Activated T-cell treated with anti-CD3 and anti-CD28 coated beads, Interleukin-2, amount 50 U/mL, for 4 hours (primary cell): ENCODE measurements around the gene RAD51C. TPM values are rescaled to one million over a fixed set of nuclear protein-coding genes. Genes with fewer than 3 reads are reported as not detected.
A peak's percentile ranks its signal among the peaks of the same experiment; 100 is the strongest.
"Not testable (repeated sequence)": the region's sequence is repeated elsewhere in the genome, so short reads cannot be mapped to it uniquely, and the experiment has no call there.

Source experiments
- ATAC-seq, 2 donors: fragments of 200-7000 bp; cut with Tn5 transposase; one replicate each; pipeline ENCODE4 v1.10.0; 2021
- DNase-seq: peaks from one replicate; pipeline ENCODE4 v3.0.0-alpha.2; 2020
- H3K27me3 Mint-ChIP-seq: one replicate; pipeline ENCODE4 v1.8.0; 2021; ENCODE audit warnings: low read depth, mixed read lengths
- H3K36me3 Mint-ChIP-seq: one replicate; pipeline ENCODE4 v1.8.0; 2022; ENCODE audit warnings: mixed read lengths; ENCODE audit not compliant: insufficient read depth
- H3K4me1 Mint-ChIP-seq: one replicate; pipeline ENCODE4 v1.8.0; 2021; ENCODE audit warnings: low read depth, mixed read lengths
- H3K4me3 Mint-ChIP-seq: one replicate; pipeline ENCODE4 v1.8.0; 2021; ENCODE audit warnings: mild to moderate bottlenecking, moderate library complexity, mixed read lengths
- H3K9me3 Mint-ChIP-seq: one replicate; pipeline ENCODE4 v1.8.0; 2021; ENCODE audit warnings: mixed read lengths
- total RNA-seq, 3 donors: library from RNA; stranded (reverse); gene quantifications; one replicate each; pipeline ENCODE4 v1.2.1, GENCODE V29; 2021

Gene RAD51C
- total RNA-seq, 3 donors from 2014 or later: 57.4 to 68.5 (median 59.9) TPM

GRCh38 chr17:58741121-58741625, 48.8 kb downstream of the RAD51C start:
- H3K4me1 Mint-ChIP-seq: no peaks in the 10 kb centered on the region
- no peaks in the 10 kb centered on the region for H3K27me3 Mint-ChIP-seq
- ATAC-seq (no peak), DNase-seq (no peak)
- no peaks in the 10 kb centered on the region for H3K36me3 Mint-ChIP-seq
- H3K4me3 Mint-ChIP-seq: no peak overlapping the region
- H3K9me3 Mint-ChIP-seq: no peaks in the 10 kb centered on the region

- no peak overlapping the region for H3K4me3 Mint-ChIP-seq
- no peaks in the 10 kb centered on the region for H3K4me1 Mint-ChIP-seq
- H3K36me3 Mint-ChIP-seq: no peaks in the 10 kb centered on the region
- H3K9me3 Mint-ChIP-seq: no peaks in the 10 kb centered on the region
- DNase-seq: no peak
- no peak for ATAC-seq
- H3K27me3 Mint-ChIP-seq: no peaks in the 10 kb centered on the region
These were observed 55.3 kb downstream of the RAD51C start for GRCh38 chr17:58747674-58748073.

GRCh38 chr17:58749627-58750026, 57.2 kb downstream of the RAD51C start:
- H3K4me3 Mint-ChIP-seq, H3K9me3 Mint-ChIP-seq, H3K36me3 Mint-ChIP-seq, H3K4me1 Mint-ChIP-seq, H3K27me3 Mint-ChIP-seq, DNase-seq, ATAC-seq: not testable (repeated sequence)

GRCh38 chr17:58753026-58753425, 60.6 kb downstream of the RAD51C start:
- H3K4me3 Mint-ChIP-seq: no peak overlapping the region
- H3K36me3 Mint-ChIP-seq: no peaks in the 10 kb centered on the region
- no peaks in the 10 kb centered on the region for H3K9me3 Mint-ChIP-seq
- DNase-seq (no peak), ATAC-seq (no peak)
- H3K27me3 Mint-ChIP-seq: peaks cover 30% of the 10 kb centered on the region
- H3K4me1 Mint-ChIP-seq: peaks cover 10% of the 10 kb centered on the region

GRCh38 chr17:58755269-58755576, 62.8 kb downstream of the RAD51C start:
- no peak for ATAC-seq
- H3K4me3 Mint-ChIP-seq: peak overlapping the region; percentile 39
- peaks cover 45% of the 10 kb centered on the region for H3K27me3 Mint-ChIP-seq
- no peaks in the 10 kb centered on the region for H3K9me3 Mint-ChIP-seq
- H3K4me1 Mint-ChIP-seq: peaks cover 10% of the 10 kb centered on the region
- DNase-seq: no peak
- H3K36me3 Mint-ChIP-seq: no peaks in the 10 kb centered on the region

GRCh38 chr17:58755577-58756245, 63.3 kb downstream of the RAD51C start, which contains the start of gene PPM1E:
TSS of gene PPM1E (plus strand) at chr17:58755854.
- peak; percentile 84 to 87 for ATAC-seq
- Mint-ChIP-seq H3K4me3 (peak within 1 kb of the TSS; percentile 85), H3K27me3 (peaks cover 50% of the 10 kb centered on the region), H3K36me3 (no peaks in the 10 kb centered on the region), H3K4me1 (peaks cover 10% of the 10 kb centered on the region), H3K9me3 (no peaks in the 10 kb centered on the region)
- peak; percentile 12 for DNase-seq

- Mint-ChIP-seq H3K4me3 (peak overlapping the region; percentile 85), H3K27me3 (peaks cover 58% of the 10 kb centered on the region), H3K4me1 (peaks cover 10% of the 10 kb centered on the region), H3K9me3 (no peaks in the 10 kb centered on the region), H3K36me3 (no peaks in the 10 kb centered on the region)
- peak; percentile 5 for DNase-seq
- peak; percentile 44 to 51 for ATAC-seq
These were observed 64.1 kb downstream of the RAD51C start for GRCh38 chr17:58756246-58757161.

- Mint-ChIP-seq H3K9me3 (no peaks in the 10 kb centered on the region), H3K27me3 (peaks cover 65% of the 10 kb centered on the region), H3K4me1 (peaks cover 10% of the 10 kb centered on the region), H3K36me3 (no peaks in the 10 kb centered on the region), H3K4me3 (peak overlapping the region; percentile 85)
- no peak for DNase-seq
- no peak for ATAC-seq
These were observed 64.8 kb downstream of the RAD51C start for GRCh38 chr17:58757162-58757613.

GRCh38 chr17:58758890-58759289, 66.5 kb downstream of the RAD51C start:
- Mint-ChIP-seq H3K9me3 (no peaks in the 10 kb centered on the region), H3K4me3 (no peak overlapping the region), H3K27me3 (peaks cover 67% of the 10 kb centered on the region), H3K4me1 (peaks cover 10% of the 10 kb centered on the region), H3K36me3 (no peaks in the 10 kb centered on the region)
- ATAC-seq (no peak), DNase-seq (no peak)

- Mint-ChIP-seq H3K36me3 (no peaks in the 10 kb centered on the region), H3K4me1 (peaks cover 10% of the 10 kb centered on the region), H3K9me3 (no peaks in the 10 kb centered on the region), H3K4me3 (no peak overlapping the region), H3K27me3 (peaks cover 63% of the 10 kb centered on the region)
- ATAC-seq (no peak), DNase-seq (no peak)
These were observed 67.1 kb downstream of the RAD51C start for GRCh38 chr17:58759522-58759921.

- H3K9me3 Mint-ChIP-seq: no peaks in the 10 kb centered on the region
- H3K36me3 Mint-ChIP-seq: no peaks in the 10 kb centered on the region
- ATAC-seq (no peak), DNase-seq (no peak)
- H3K4me1 Mint-ChIP-seq: peaks cover 9% of the 10 kb centered on the region
- peaks cover 56% of the 10 kb centered on the region for H3K27me3 Mint-ChIP-seq
- H3K4me3 Mint-ChIP-seq: no peak overlapping the region
These were observed 67.8 kb downstream of the RAD51C start for GRCh38 chr17:58760248-58760647.

GRCh38 chr17:58763263-58763662, 70.9 kb downstream of the RAD51C start:
- H3K36me3 Mint-ChIP-seq: no peaks in the 10 kb centered on the region
- no peaks in the 10 kb centered on the region for H3K4me1 Mint-ChIP-seq
- no peaks in the 10 kb centered on the region for H3K9me3 Mint-ChIP-seq
- ATAC-seq: no peak
- H3K27me3 Mint-ChIP-seq: peaks cover 39% of the 10 kb centered on the region
- DNase-seq: no peak
- no peak overlapping the region for H3K4me3 Mint-ChIP-seq

- H3K36me3 Mint-ChIP-seq: no peaks in the 10 kb centered on the region
- no peak for DNase-seq
- H3K9me3 Mint-ChIP-seq: no peaks in the 10 kb centered on the region
- H3K4me3 Mint-ChIP-seq: no peak overlapping the region
- peaks cover 29% of the 10 kb centered on the region for H3K27me3 Mint-ChIP-seq
- ATAC-seq: no peak
- no peaks in the 10 kb centered on the region for H3K4me1 Mint-ChIP-seq
These were observed 72.0 kb downstream of the RAD51C start for GRCh38 chr17:58764373-58764772.

- ATAC-seq, H3K27me3 Mint-ChIP-seq, H3K4me1 Mint-ChIP-seq, H3K36me3 Mint-ChIP-seq, H3K9me3 Mint-ChIP-seq, H3K4me3 Mint-ChIP-seq, DNase-seq: not testable (repeated sequence)
These were observed 86.1 kb downstream of the RAD51C start for GRCh38 chr17:58778482-58778881.

GRCh38 chr17:58779446-58779845, 87.0 kb downstream of the RAD51C start:
- ATAC-seq: no peak
- Mint-ChIP-seq H3K4me3 (no peak overlapping the region), H3K9me3 (no peaks in the 10 kb centered on the region)

More at GRCh38 chr17:58779446-58779845, 87.0 kb downstream of the RAD51C start:
- Mint-ChIP-seq H3K36me3 (no peaks in the 10 kb centered on the region), H3K27me3 (peaks cover 2% of the 10 kb centered on the region), H3K4me1 (no peaks in the 10 kb centered on the region)
- DNase-seq: no peak
